Epithelial cell of proximal tubule (primary cell): ENCODE measurements around the gene GRM5. TPM values are rescaled to one million over a fixed set of nuclear protein-coding genes. Genes with fewer than 3 reads are reported as not detected.
"Not testable (repeated sequence)": the region's sequence is repeated elsewhere in the genome, so short reads cannot be mapped to it uniquely, and the experiment has no call there.

Experiments used
- DNase-seq: peaks from one replicate; pipeline ENCODE4 v3.0.0-alpha.2; 2011; ENCODE audit warnings: low read depth
- H3K4me3 ChIP-seq: 2 replicates; pipeline ENCODE4 v1.5.1; 2011; ENCODE audit warnings: low read depth, mild to moderate bottlenecking, low read length
- CTCF ChIP-seq: conservative IDR thresholded peaks from 2 replicates; pipeline ENCODE4 v1.5.1; 2012; ENCODE audit warnings: low read depth, mild to moderate bottlenecking, low read length
- total RNA-seq: library from RNA; depleted of rRNA; stranded (reverse); fragments of >200 nt; gene quantifications from 2 replicates; pipeline ENCODE4 v1.2.3, GENCODE V29; 2015

Gene GRM5
- total RNA-seq, 1 donor from 2014 or later: 0.12 TPM

GRCh38 chr11:88835709-88836108 lies 230.1 kb downstream of the GRM5 start:
- not testable (repeated sequence) for DNase-seq, H3K4me3 ChIP-seq

GRCh38 chr11:88831303-88831890 lies 234.4 kb downstream of the GRM5 start:
- DNase-seq: no peak
- no peak overlapping the region for H3K4me3 ChIP-seq
- TF ChIP-seq CTCF: no peak

- DNase-seq: no peak
- H3K4me3 ChIP-seq: no peak overlapping the region
- TF ChIP-seq CTCF: no peak
Measured at GRCh38 chr11:88827018-88827676, 238.6 kb downstream of the GRM5 start.

GRCh38 chr11:88819616-88820015 lies 246.2 kb downstream of the GRM5 start:
- H3K4me3 ChIP-seq: no peak overlapping the region
- no peak for DNase-seq
- no peak for TF ChIP-seq CTCF

GRCh38 chr11:88818978-88819377 lies 246.8 kb downstream of the GRM5 start:
- TF ChIP-seq CTCF: no peak
- no peak overlapping the region for H3K4me3 ChIP-seq
- DNase-seq: no peak

DNA sequence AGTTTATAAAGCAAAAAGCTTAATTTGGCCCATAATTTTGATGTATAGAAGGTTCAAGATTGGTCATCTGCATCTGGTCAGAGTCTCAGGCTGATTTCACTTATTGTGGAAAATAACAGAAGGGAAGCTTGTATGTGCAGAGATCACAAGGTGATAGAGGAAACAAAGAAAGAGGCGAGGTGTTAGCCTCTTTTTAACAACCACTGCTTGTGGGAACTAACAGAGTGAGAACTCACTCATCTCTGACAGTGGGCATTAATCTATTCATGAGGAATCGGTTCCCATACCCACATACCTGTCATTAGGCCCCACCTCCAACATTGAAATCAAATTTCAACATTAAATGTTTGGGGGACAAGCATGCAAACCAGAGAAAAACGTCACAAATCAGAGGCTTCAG lies 250.3 kb downstream of the GRM5 start:
- no peak for TF ChIP-seq CTCF
- DNase-seq: no peak

DNA sequence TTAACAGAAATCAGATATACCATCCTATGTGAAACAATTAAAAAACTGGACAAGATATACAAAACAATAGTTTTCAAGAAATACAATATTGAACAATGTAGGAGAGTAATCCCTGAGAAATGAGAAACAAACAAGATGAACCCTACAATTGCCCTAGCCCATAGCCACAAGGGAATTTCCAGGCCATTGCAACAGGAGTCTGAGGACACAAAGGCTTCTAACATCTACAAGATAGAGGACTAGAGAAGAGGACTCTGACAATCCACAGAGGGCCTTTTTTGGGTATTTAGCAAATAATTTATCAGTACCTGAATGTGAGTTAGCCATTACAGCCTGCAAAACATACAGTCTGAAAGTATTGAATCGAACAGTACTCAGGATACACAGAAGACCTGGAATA lies 251.7 kb downstream of the GRM5 start:
- no peak for TF ChIP-seq CTCF
- DNase-seq: no peak
- H3K4me3 ChIP-seq: no peak overlapping the region

More for the DNA sequence above, 250.3 kb downstream of the GRM5 start:
- no peak overlapping the region for H3K4me3 ChIP-seq
